ENCODE data around the gene PRSS27. TPM values are rescaled to one million over a fixed set of nuclear protein-coding genes. Genes with fewer than 3 reads are reported as not detected.

Gene PRSS27
- total RNA-seq, 1 experiment from 2014 or later, result 14.8 TPM

DNA sequence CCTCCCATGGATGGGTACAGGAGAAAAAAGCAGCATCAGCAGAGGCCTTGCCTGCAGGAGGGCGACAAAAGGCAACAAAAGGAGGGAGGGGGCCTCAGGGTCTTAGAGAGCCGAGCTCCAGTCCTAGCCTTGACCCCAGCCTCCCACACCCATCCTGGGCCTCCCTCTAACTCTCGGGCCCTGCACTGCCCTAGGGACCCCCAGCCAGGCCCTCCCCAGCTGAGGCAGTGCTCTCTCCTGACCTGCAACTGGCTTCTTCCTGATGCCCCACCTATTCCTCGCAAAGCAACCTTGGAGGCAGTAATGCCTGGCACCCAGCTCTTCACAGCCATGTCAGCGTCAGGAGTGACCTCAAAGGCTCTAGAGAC, 17.2 kb upstream of the PRSS27 start:
- H3K9me2 ChIP-seq (ENCODE audit: insufficient read depth), result no peaks in the 10 kb centered on the region
- intact Hi-C loops (cut with micrococcal nuclease; ENCODE audit: unreplicated experiment), result no loop called here
- no peak for DNase-seq
- H2AFZ ChIP-seq, result no peak overlapping the region
- H3K79me2 ChIP-seq (ENCODE audit: low read depth), result no peaks in the 10 kb centered on the region
- POLR2A ChIA-PET (ENCODE audit: unreplicated experiment), result no interaction called here
- H4K20me1 ChIP-seq (ENCODE audit: insufficient read depth), result no peaks in the 10 kb centered on the region
- TF ChIP-seq, protein P1, sequence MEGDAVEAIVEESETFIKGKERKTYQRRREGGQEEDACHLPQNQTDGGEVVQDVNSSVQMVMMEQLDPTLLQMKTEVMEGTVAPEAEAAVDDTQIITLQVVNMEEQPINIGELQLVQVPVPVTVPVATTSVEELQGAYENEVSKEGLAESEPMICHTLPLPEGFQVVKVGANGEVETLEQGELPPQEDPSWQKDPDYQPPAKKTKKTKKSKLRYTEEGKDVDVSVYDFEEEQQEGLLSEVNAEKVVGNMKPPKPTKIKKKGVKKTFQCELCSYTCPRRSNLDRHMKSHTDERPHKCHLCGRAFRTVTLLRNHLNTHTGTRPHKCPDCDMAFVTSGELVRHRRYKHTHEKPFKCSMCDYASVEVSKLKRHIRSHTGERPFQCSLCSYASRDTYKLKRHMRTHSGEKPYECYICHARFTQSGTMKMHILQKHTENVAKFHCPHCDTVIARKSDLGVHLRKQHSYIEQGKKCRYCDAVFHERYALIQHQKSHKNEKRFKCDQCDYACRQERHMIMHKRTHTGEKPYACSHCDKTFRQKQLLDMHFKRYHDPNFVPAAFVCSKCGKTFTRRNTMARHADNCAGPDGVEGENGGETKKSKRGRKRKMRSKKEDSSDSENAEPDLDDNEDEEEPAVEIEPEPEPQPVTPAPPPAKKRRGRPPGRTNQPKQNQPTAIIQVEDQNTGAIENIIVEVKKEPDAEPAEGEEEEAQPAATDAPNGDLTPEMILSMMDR (conservative IDR thresholded peaks at IDR 0.05), result no peak
- TF ChIP-seq EZH2 (IDR thresholded peaks at IDR 0.05; ENCODE audit: low read depth), result no peak
- H3K4me2 ChIP-seq, result no peak overlapping the region
- no TSS peak for BruUV-seq (replicated peaks)
- no peak overlapping the region for H3K27ac ChIP-seq
- no peaks in the 10 kb centered on the region for H3K4me1 ChIP-seq (replicated peaks; ENCODE audit: insufficient read depth)
- H3K4me3 ChIP-seq, result no peak overlapping the region
- no peaks in the 10 kb centered on the region for H3K9me3 ChIP-seq (ENCODE audit: insufficient read depth, low read depth)
- no peaks in the 10 kb centered on the region for H3K27me3 ChIP-seq (ENCODE audit: insufficient read depth, low read depth)
- no peaks in the 10 kb centered on the region for H3K36me3 ChIP-seq (ENCODE audit: low read depth)
- no peaks in the 10 kb centered on the region for H3F3A ChIP-seq (ENCODE audit: insufficient read depth, low read depth)
- CTCF ChIA-PET, result interaction anchor here (0.6 kb wide), 1 partner anchor 10 kb away, joined by 5 read pairs; no protein-coding TSS in a partner anchor

DNA sequence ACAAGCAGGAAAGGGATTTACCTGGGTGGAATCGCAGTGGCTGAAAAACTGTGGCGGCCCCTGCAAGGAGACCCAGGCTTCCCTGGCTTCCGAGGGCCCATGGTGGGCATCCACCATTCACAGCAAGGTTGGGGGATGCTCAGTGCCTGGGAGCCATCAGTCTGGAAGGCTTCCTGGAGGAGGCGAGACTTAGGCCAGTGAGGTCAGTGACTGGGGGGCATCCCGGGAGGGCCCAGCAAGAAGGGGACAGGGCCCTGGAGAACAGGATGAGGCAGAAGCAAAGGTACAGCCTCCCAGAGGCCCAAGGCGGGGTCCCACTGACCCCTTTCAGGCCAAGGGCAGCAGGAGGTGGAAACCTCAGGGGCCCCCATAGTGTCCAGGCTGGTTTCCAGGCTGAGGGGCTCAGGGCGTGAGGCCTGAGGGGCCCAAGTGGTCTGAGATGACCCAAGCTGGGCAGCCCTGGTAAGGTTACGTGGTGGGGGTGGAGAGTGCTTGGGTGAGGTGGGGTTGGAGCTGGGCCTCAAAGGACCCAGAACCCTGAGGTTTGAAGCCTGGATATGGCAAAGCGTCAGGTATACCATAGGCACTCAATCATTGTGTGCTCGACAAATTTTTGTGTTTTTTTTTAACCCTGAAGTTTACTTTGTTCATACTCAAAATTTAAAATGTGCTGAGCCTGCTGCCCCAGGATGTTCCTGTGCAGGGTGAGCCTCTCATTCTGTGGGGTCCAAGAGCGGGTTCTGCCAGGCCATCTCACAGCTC, 16.6 kb upstream of the PRSS27 start:
- intact Hi-C loops (cut with micrococcal nuclease; ENCODE audit: unreplicated experiment), result no loop called here
- no TSS peak for BruUV-seq (replicated peaks)
- H2AFZ ChIP-seq, result no peak overlapping the region

DNA sequence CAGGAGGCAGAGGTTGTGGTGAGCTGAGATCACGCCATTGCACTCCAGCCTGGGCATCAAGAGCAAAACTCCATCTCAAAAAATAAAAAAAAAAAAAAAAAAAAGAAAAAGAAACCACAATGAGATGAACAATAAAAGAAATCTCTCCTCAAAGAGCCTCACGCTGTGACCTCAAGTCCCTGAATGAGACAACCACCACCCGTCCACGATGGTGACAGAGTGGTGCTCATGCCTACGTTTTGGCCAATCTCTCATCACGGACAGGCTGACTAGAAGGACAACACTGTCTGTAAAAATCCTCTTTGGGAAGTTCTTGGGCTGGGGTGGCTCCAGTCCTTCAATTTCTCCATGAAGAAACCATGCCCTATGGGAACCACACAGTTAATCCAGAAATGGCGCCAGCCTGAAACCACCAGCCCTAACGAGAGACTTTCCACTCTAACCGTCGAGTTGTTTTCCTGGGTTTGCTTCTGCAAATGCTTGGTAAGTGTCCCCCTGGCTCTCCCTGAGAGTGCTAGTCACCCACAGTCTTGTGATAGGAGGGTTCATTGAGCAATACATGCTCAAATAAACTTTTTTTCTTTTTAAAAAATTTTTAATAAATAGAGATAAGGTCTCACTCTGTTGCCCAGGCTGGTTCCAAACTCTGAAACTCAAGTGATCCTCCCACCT, 15.0 kb upstream of the PRSS27 start:
- Histone ChIP-seq H3K4me3 (no peak overlapping the region), H3K36me3 (ENCODE audit: low read depth) (no peaks in the 10 kb centered on the region), H3K27ac (no peak overlapping the region), H2AFZ (no peak overlapping the region), H3K4me2 (no peak overlapping the region), H3F3A (ENCODE audit: insufficient read depth, low read depth) (no peaks in the 10 kb centered on the region), H3K9me3 (ENCODE audit: insufficient read depth, low read depth) (no peaks in the 10 kb centered on the region), H4K20me1 (ENCODE audit: insufficient read depth) (no peaks in the 10 kb centered on the region), H3K9me2 (ENCODE audit: insufficient read depth) (no peaks in the 10 kb centered on the region), H3K4me1 (replicated peaks; ENCODE audit: insufficient read depth) (no peaks in the 10 kb centered on the region), H3K27me3 (ENCODE audit: insufficient read depth, low read depth) (no peaks in the 10 kb centered on the region), H3K79me2 (ENCODE audit: low read depth) (no peaks in the 10 kb centered on the region)
- intact Hi-C loops (cut with micrococcal nuclease; ENCODE audit: unreplicated experiment), result no loop called here
- DNase-seq, result no peak
- ChIA-PET POLR2A (ENCODE audit: unreplicated experiment) (no interaction called here), CTCF (no interaction called here)
- BruUV-seq (replicated peaks), result no TSS peak
- TF ChIP-seq, protein P1 (conservative IDR thresholded peaks at IDR 0.05), result no peak
- no peak for TF ChIP-seq EZH2 (IDR thresholded peaks at IDR 0.05; ENCODE audit: low read depth)

More for the DNA sequence above, 16.6 kb upstream of the PRSS27 start:
- Histone ChIP-seq H3K79me2 (ENCODE audit: low read depth) (no peaks in the 10 kb centered on the region), H4K20me1 (ENCODE audit: insufficient read depth) (no peaks in the 10 kb centered on the region), H3F3A (ENCODE audit: insufficient read depth, low read depth) (no peaks in the 10 kb centered on the region), H3K36me3 (ENCODE audit: low read depth) (no peaks in the 10 kb centered on the region), H3K27me3 (ENCODE audit: insufficient read depth, low read depth) (no peaks in the 10 kb centered on the region), H3K27ac (no peak overlapping the region), H3K4me3 (no peak overlapping the region), H3K4me1 (replicated peaks; ENCODE audit: insufficient read depth) (no peaks in the 10 kb centered on the region), H3K4me2 (no peak overlapping the region), H3K9me2 (ENCODE audit: insufficient read depth) (no peaks in the 10 kb centered on the region), H3K9me3 (ENCODE audit: insufficient read depth, low read depth) (no peaks in the 10 kb centered on the region)
- ChIA-PET POLR2A (ENCODE audit: unreplicated experiment) (interaction anchor here (0.6 kb wide), 1 partner anchor 21 kb away, joined by 6 read pairs; no protein-coding TSS in a partner anchor), CTCF (no interaction called here)
- DNase-seq, result no peak
- no peak for TF ChIP-seq EZH2 (IDR thresholded peaks at IDR 0.05; ENCODE audit: low read depth)
- TF ChIP-seq, protein P1 (conservative IDR thresholded peaks at IDR 0.05), result no peak

Data from PC-9 (cell line).